Measurements from ENCODE around the gene CBX7. TPM values are rescaled to one million over a fixed set of nuclear protein-coding genes. Genes with fewer than 3 reads are reported as not detected.

The CBX7 gene
- total RNA-seq, 1 donor from 2014 or later, result 5.8 TPM

- DNase-seq (ENCODE audit: low read depth in 2 of 2), result no peak
Measured at GRCh38 chr22:39094717-39095389, 57.6 kb downstream of the CBX7 start.

GRCh38 chr22:39092111-39092862 is 60.2 kb downstream of the CBX7 start:
- no peak for DNase-seq (ENCODE audit: low read depth in 2 of 2)

- DNase-seq (ENCODE audit: low read depth in 2 of 2), result no peak
Measured at GRCh38 chr22:39091126-39092081, 61.1 kb downstream of the CBX7 start.

- DNase-seq (ENCODE audit: low read depth in 2 of 2), result no peak
Measured at GRCh38 chr22:39090426-39091064, 61.9 kb downstream of the CBX7 start.

- no peak for DNase-seq (ENCODE audit: low read depth in 2 of 2)
Measured at GRCh38 chr22:39089928-39090327, 62.6 kb downstream of the CBX7 start.

GRCh38 chr22:39088685-39089032 is 63.8 kb downstream of the CBX7 start:
- no peak for DNase-seq (ENCODE audit: low read depth in 2 of 2)

- DNase-seq (ENCODE audit: low read depth in 2 of 2), result peak in 1 of 2 donors; percentile 6
Measured at GRCh38 chr22:39087881-39088684, 64.4 kb downstream of the CBX7 start.

- no peak for DNase-seq (ENCODE audit: low read depth in 2 of 2)
Measured at GRCh38 chr22:39087098-39087497, 65.4 kb downstream of the CBX7 start.

- no peak for DNase-seq (ENCODE audit: low read depth in 2 of 2)
Measured at GRCh38 chr22:39084666-39085065, 67.8 kb downstream of the CBX7 start.

- DNase-seq (ENCODE audit: low read depth in 2 of 2), result no peak
Measured at GRCh38 chr22:39083212-39084165, 69.0 kb downstream of the CBX7 start.

GRCh38 chr22:39081598-39081997 is 70.9 kb downstream of the CBX7 start:
- DNase-seq (ENCODE audit: low read depth in 2 of 2), result no peak

GRCh38 chr22:39081016-39081415 is 71.5 kb downstream of the CBX7 start:
- no peak for DNase-seq (ENCODE audit: low read depth in 2 of 2)

Other genes with a start within 250 kb of the CBX7 start
- gene APOBEC3A, start 195.1 kb downstream of the CBX7 start, total RNA-seq, result not detected in 2 replicates
- 0.20 and 1.3 TPM in 2 replicates for gene APOBEC3B, start 170.3 kb downstream of the CBX7 start, total RNA-seq
- 0.20 and 2.0 TPM in 2 replicates for gene APOBEC3C, start 138.4 kb downstream of the CBX7 start, total RNA-seq
- gene APOBEC3D, start 131.6 kb downstream of the CBX7 start, total RNA-seq, result under 0.01 and 0.44 TPM in 2 replicates
- gene APOBEC3F, start 111.8 kb downstream of the CBX7 start, total RNA-seq, result 4.4 and 5.4 TPM in 2 replicates
- gene APOBEC3G, start 75.4 kb downstream of the CBX7 start, total RNA-seq, result 2.0 and 4.0 TPM in 2 replicates
- 0.22 TPM in 1 of 2 replicates, not detected in the other for gene APOBEC3H, start 55.4 kb downstream of the CBX7 start, total RNA-seq
- 29.6 and 54.8 TPM in 2 replicates for gene PDGFB, start 92.3 kb upstream of the CBX7 start, total RNA-seq
- gene RPL3, start 166.9 kb upstream of the CBX7 start, total RNA-seq, result 2,451 and 3,005 TPM in 2 replicates
- gene SYNGR1, start 197.3 kb upstream of the CBX7 start, total RNA-seq, result under 0.01 and 0.44 TPM in 2 replicates
- gene TAB1, start 247.1 kb upstream of the CBX7 start, total RNA-seq, result 8.5 and 8.9 TPM in 2 replicates

Measured in lung microvascular endothelial cell (primary cell).